ENCODE results near the gene SGCA.

SGCA gene

DNA sequence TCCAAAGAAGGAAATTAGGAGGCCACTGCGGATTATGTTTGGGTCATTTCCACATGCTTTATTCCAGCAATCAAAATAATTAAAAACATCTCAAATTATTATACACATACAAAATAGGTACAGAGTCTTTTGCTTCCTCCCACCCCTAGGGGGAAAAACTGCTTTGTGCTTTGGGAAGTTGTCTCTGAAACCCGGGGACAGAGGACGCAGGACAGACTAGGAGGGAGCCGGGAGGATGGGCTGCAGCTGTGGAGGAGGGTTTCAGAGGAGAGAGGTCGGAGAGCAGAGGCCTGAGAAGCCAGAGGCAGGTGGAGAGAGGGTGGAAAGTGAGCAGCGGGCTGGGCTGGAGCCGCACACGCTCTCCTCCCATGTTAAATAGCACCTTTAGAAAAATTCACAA lies 18.3 kb downstream of the SGCA start:
- no peak overlapping the region; the same call in 1 of the 2 replicates for H3K4me3 ChIP-seq (ENCODE audit: low read depth, low read length)
- POLR2A ChIA-PET, result interaction anchor here (5.2 to 44.9 kb wide), 4 partner anchors 12 to 106 kb away, joined by 31 to 2316 read pairs (median 784); partner anchors contain the start of genes COL1A1 and TMEM92
- CTCF ChIA-PET, result no interaction called here
- no peak for DNase-seq (ENCODE audit: low read depth, low spot score)
- peak; percentile 24 for TF ChIP-seq CTCF (IDR thresholded peaks at IDR 0.05; ENCODE audit: insufficient read depth, low read length, missing control alignments)

DNA sequence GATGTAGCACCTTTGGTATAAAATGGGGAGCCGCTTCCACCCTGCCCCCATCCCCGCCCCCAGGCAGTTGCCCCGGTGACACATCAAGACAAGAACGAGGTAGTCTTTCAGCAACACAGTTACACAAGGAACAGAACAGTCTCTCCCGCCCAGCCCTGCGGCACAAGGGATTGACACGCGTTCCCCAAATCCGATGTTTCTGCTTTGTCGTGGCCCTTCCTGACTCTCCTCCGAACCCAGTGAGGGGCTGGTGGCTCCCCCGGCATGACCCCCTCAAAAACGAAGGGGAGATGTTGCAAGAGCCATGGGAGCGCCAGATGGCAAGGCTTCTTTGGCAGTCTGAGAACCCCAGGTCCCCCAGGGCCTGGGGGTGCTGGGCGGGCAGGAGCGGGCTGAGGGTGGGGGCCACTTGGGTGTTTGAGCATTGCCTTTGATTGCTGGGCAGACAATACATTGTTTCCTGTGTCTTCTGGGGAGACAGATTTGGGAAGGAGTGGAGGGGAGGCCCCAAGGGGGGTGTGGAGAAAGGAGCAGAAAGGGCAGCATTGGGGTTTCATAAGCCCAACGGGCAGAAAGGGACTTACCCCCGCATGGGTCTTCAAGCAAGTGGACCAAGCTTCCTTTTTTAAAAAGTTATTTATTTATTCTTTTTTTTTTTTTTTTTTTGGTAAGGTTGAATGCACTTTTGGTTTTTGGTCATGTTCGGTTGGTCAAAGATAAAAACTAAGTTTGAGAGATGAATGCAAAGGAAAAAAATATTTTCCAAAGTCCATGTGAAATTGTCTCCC lies 19.0 kb downstream of the SGCA start:
- POLR2A ChIA-PET, result interaction anchor here (5.2 to 44.9 kb wide), 4 partner anchors 12 to 105 kb away, joined by 31 to 2316 read pairs (median 784); partner anchors contain the start of genes COL1A1 and TMEM92

DNA sequence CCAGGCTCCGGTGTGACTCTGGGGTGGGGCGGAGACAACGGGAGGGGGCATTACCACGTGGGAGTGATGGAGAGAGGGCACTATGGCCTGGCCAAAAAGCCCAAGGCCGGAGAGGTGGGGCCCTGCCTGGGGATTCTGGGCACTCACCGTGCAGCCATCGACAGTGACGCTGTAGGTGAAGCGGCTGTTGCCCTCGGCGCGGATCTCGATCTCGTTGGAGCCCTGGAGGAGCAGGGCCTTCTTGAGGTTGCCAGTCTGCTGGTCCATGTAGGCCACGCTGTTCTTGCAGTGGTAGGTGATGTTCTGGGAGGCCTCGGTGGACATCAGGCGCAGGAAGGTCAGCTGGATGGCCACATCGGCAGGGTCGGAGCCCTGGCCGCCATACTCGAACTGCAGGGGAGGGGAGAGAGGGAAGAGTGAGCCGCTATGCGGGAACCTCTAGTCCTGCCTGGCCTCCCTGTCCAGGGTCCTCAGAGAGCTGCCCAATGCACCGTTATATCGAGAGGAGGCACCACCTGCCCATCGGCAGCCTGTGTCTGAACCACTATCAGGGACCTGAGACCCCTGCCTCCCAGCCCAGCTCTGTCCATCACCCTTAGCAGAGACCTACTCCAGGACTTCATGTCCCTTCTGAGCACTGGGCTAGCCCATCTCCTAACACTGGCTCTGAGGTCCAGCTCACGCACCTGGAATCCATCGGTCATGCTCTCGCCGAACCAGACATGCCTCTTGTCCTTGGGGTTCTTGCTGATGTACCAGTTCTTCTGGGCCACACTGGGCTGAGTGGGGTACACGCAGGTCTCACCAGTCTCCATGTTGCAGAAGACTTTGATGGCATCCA lies 20.0 kb downstream of the SGCA start:
- ChIA-PET POLR2A (interaction anchor here (1.1 to 44.9 kb wide), 6 partner anchors 11 to 104 kb away, joined by 3 to 2316 read pairs (median 92); partner anchors contain the start of genes COL1A1 and TMEM92), CTCF (interaction anchor here (0.8 kb wide), 1 partner anchor 79 kb away, joined by 3 read pairs; no protein-coding TSS in a partner anchor)
- DNase-seq (ENCODE audit: low read depth, low spot score), result no peak
- no peak overlapping the region for H3K4me3 ChIP-seq (ENCODE audit: low read depth, low read length)
- TF ChIP-seq CTCF (IDR thresholded peaks at IDR 0.05; ENCODE audit: insufficient read depth, low read length, missing control alignments), result no peak

More for the DNA sequence above, 19.0 kb downstream of the SGCA start:
- CTCF ChIA-PET, result no interaction called here
- DNase-seq (ENCODE audit: low read depth, low spot score), result no peak
- H3K4me3 ChIP-seq (ENCODE audit: low read depth, low read length), result no peak overlapping the region
- no peak for TF ChIP-seq CTCF (IDR thresholded peaks at IDR 0.05; ENCODE audit: insufficient read depth, low read length, missing control alignments)

DNA sequence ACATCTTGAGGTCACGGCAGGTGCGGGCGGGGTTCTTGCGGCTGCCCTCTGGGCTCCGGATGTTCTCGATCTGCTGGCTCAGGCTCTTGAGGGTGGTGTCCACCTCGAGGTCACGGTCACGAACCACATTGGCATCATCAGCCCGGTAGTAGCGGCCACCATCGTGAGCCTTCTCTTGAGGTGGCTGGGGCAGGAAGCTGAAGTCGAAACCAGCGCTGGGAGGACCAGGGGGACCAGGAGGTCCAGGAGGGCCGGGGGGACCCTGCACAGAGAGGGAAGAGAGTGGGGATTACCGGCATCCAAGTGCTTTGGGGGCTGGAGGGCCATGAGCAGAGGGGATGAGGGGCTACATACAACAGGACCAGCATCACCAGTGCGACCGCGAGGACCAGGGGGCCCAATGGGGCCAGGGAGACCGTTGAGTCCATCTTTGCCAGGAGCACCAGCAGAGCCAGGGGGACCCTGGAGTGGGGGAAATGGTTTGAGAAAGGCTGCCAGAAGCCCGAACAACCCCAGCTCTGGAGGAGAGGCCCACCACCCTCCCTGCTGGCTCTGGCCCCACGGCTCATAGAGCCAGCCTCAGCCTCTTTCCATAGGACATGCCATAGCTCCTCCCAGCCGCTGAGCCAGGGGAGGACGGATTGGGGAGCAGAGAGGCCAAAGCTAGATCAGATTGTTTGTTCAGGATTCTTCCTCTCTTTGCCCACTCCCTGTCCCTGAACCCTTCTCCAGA lies 21.0 kb downstream of the SGCA start:
- DNase-seq (ENCODE audit: low read depth, low spot score), result no peak
- H3K4me3 ChIP-seq (ENCODE audit: low read depth, low read length), result no peak overlapping the region
- ChIA-PET CTCF (interaction anchor here (0.8 to 3.1 kb wide), 8 partner anchors 8 to 110 kb away, joined by 3 to 17 read pairs (median 4); partner anchors contain the start of genes COL1A1 and TMEM92), POLR2A (interaction anchor here (1.1 to 44.9 kb wide), 10 partner anchors 9 to 103 kb away, joined by 3 to 2316 read pairs (median 18); partner anchors contain the start of genes COL1A1 and TMEM92)
- no peak for TF ChIP-seq CTCF (IDR thresholded peaks at IDR 0.05; ENCODE audit: insufficient read depth, low read length, missing control alignments)

- H3K4me3 ChIP-seq (ENCODE audit: low read depth, low read length), result no peak overlapping the region
- ChIA-PET POLR2A (interaction anchor here (1.1 to 44.9 kb wide), 8 partner anchors 9 to 103 kb away, joined by 3 to 2316 read pairs (median 37); partner anchors contain the start of genes COL1A1 and TMEM92), CTCF (interaction anchor here (0.8 to 3.1 kb wide), 8 partner anchors 9 to 110 kb away, joined by 3 to 17 read pairs (median 4); partner anchors contain the start of genes COL1A1 and TMEM92)
- DNase-seq (ENCODE audit: low read depth, low spot score), result no peak
- TF ChIP-seq CTCF (IDR thresholded peaks at IDR 0.05; ENCODE audit: insufficient read depth, low read length, missing control alignments), result no peak
Measured at GRCh38 chr17:50187394-50187725, 21.6 kb downstream of the SGCA start.

All from AG04449 (cell line).